ENCODE data around the gene DEXI.

GRCh38 chr16:10945065-10945787 is 3.0 kb upstream of the DEXI start:
- TF ChIP-seq POLR2AphosphoS5 (IDR thresholded peaks at IDR 0.05; ENCODE audit: borderline replicate concordance, low read depth, low read length) (no peak), EZH2 (IDR thresholded peaks at IDR 0.05) (no peak), FOXP2 (optimal IDR thresholded peaks at IDR 0.05; ENCODE audit: control extremely low read depth, extremely low read length, insufficient read depth) (no peak)
